AG04450 (cell line): ENCODE measurements around the gene BHLHE41. TPM values are rescaled to one million over a fixed set of nuclear protein-coding genes. Genes with fewer than 3 reads are reported as not detected.

Experiments
- CTCF ChIA-PET: fragments of 300-600, 350-600 bp; formaldehyde crosslinking; extraction: SDS; loops from one replicate; lab custom pipeline; 2022; ENCODE audit warnings: antibody characterized with exemption, inconsistent platforms; lab: Charles Lee
- POLR2A ChIA-PET: fragments of 350-600 bp; formaldehyde crosslinking; extraction: SDS; loops from one replicate; lab custom pipeline; 2021; ENCODE audit warnings: antibody characterized with exemption, inconsistent platforms; lab: Yijun Ruan, JAX
- DNase-seq: peaks from one replicate; pipeline ENCODE4 v3.0.0-alpha.2; 2011; ENCODE audit warnings: low read depth, low spot score
- H3K27ac ChIP-seq: one replicate; pipeline ENCODE4 v1.5.1; 2012; ENCODE audit warnings: low read depth, low read length, control low read depth
- H3K27me3 ChIP-seq: one replicate; pipeline ENCODE4 v1.6.0; 2012; ENCODE audit warnings: low read length; ENCODE audit not compliant: control insufficient read depth, insufficient read depth
- H3K4me3 ChIP-seq: 2 replicates; pipeline ENCODE4 v1.5.1; 2011; ENCODE audit warnings: mild to moderate bottlenecking, low read depth, low read length, control low read depth
- H3K9me3 ChIP-seq: 2 replicates; pipeline ENCODE4 v1.5.1; 2012; ENCODE audit warnings: low read length; ENCODE audit not compliant: control insufficient read depth, insufficient read depth
- CTCF ChIP-seq: IDR thresholded peaks from 2 replicates; pipeline ENCODE4 v1.5.1; 2011; ENCODE audit warnings: low read depth, low read length, control low read depth, inconsistent platforms
- polyA plus RNA-seq: library from polyadenylated mRNA; depleted of rRNA; stranded (reverse); fragments of >200 nt; gene quantifications from 2 replicates; pipeline ENCODE4 v1.2.3, GENCODE V29; 2011

BHLHE41 gene
- polyA plus RNA-seq, 1 experiment = 1.7 TPM

- Histone ChIP-seq H3K27me3 (no peaks in the 10 kb centered on the region), H3K27ac (no peak overlapping the region), H3K4me3 (no peak overlapping the region), H3K9me3 (no peaks in the 10 kb centered on the region)
- ChIA-PET CTCF (interaction anchor here (1.0 kb wide), 1 partner anchor 10 kb away, joined by 3 read pairs; no protein-coding TSS in a partner anchor), POLR2A (no interaction called here)
- TF ChIP-seq CTCF = no peak
- no peak for DNase-seq
Observed at GRCh38 chr12:26164118-26164517, 39.3 kb upstream of the BHLHE41 start.

- no peak for DNase-seq
- no peak overlapping the region for H3K27ac ChIP-seq
- CTCF ChIA-PET = no interaction called here
- no peaks in the 10 kb centered on the region for H3K27me3 ChIP-seq
- POLR2A ChIA-PET = no interaction called here
- no peak for TF ChIP-seq CTCF
- no peak overlapping the region for H3K4me3 ChIP-seq
- H3K9me3 ChIP-seq = no peaks in the 10 kb centered on the region
Observed at GRCh38 chr12:26162905-26163304, 38.1 kb upstream of the BHLHE41 start.

- Histone ChIP-seq H3K9me3 (no peaks in the 10 kb centered on the region), H3K27ac (no peak overlapping the region), H3K27me3 (no peaks in the 10 kb centered on the region), H3K4me3 (no peak overlapping the region)
- ChIA-PET CTCF (no interaction called here), POLR2A (no interaction called here)
- no peak for DNase-seq
- TF ChIP-seq CTCF = no peak
Observed at GRCh38 chr12:26162174-26162573, 37.3 kb upstream of the BHLHE41 start.

GRCh38 chr12:26158078-26158764 lies 33.4 kb upstream of the BHLHE41 start:
- no peak for DNase-seq
- Histone ChIP-seq H3K9me3 (no peaks in the 10 kb centered on the region), H3K27ac (no peak overlapping the region), H3K4me3 (no peak overlapping the region), H3K27me3 (no peaks in the 10 kb centered on the region)
- CTCF ChIA-PET = no interaction called here
- POLR2A ChIA-PET = no interaction called here
- TF ChIP-seq CTCF = no peak

- ChIA-PET POLR2A (no interaction called here), CTCF (no interaction called here)
- Histone ChIP-seq H3K27me3 (no peaks in the 10 kb centered on the region), H3K4me3 (no peak overlapping the region), H3K9me3 (no peaks in the 10 kb centered on the region), H3K27ac (no peak overlapping the region)
- no peak for DNase-seq
- no peak for TF ChIP-seq CTCF
Observed at GRCh38 chr12:26157001-26157400, 32.2 kb upstream of the BHLHE41 start.
